Neural progenitor cell (in vitro differentiated cells): ENCODE data around the gene MAP7D2.

Experiments
- CTCF ChIP-seq: fragments of 200-600 bp; sonication (generic); IDR thresholded peaks from 2 replicates; pipeline ENCODE4 v1.5.1; 2017; ENCODE audit warnings: antibody characterized with exemption, mild to moderate bottlenecking
- EZH2 ChIP-seq: fragments of 200-600 bp; sonication (generic); IDR thresholded peaks from 2 replicates; pipeline ENCODE4 v1.6.1; 2017; ENCODE audit warnings: antibody characterized with exemption, mild to moderate bottlenecking, moderate library complexity

GRCh38 chrX:20071511-20072079 lies 45.1 kb downstream of the MAP7D2 start:
- TF ChIP-seq CTCF, result no peak
- TF ChIP-seq EZH2, result no peak
